ENCODE results near the gene TIPRL. TPM values are rescaled to one million over a fixed set of nuclear protein-coding genes. Genes with fewer than 3 reads are reported as not detected.

The TIPRL gene
- total and polyA plus RNA-seq, 2 of the 8 experiments (the other 6 are each of a cell fraction or from before 2014, with no cell fraction given), result 8.1 to 27.4 TPM

- TF ChIP-seq HDAC2 (IDR thresholded peaks at IDR 0.05; ENCODE audit: borderline replicate concordance in 1 of 2, low read depth in 2 of 2, low read length in 2 of 2), result no peak; a peak in 1 of 4 replicates
- peak; percentile 100 for TF ChIP-seq JUND (IDR thresholded peaks at IDR 0.05; ENCODE audit: low read length)
- TF ChIP-seq E2F6 (IDR thresholded peaks at IDR 0.05), result no peak
- TF ChIP-seq MAFK (IDR thresholded peaks at IDR 0.05; ENCODE audit: low read depth, low read length), result no peak
- TF ChIP-seq CREB1 (IDR thresholded peaks at IDR 0.05), result peak; percentile 96
- TF ChIP-seq BCL11A (IDR thresholded peaks at IDR 0.05; ENCODE audit: low read depth in 2 of 2, low read length in 2 of 2), result no peak
- TF ChIP-seq TAF1 (IDR thresholded peaks at IDR 0.05; ENCODE audit: low read depth, low read length), result peak; percentile 68; the same call in 1 of the 2 replicates
- 0 out of 2 replicates have a peak, but pooled peaks have one; percentile 1 for TF ChIP-seq TEAD4 (IDR thresholded peaks at IDR 0.05; ENCODE audit: low read depth, low read length)
- TF ChIP-seq HDAC6 (IDR thresholded peaks at IDR 0.05; ENCODE audit: low read depth, low read length), result no peak
- TF ChIP-seq EZH2 (IDR thresholded peaks at IDR 0.05; ENCODE audit: low read depth, low read length, severe bottlenecking), result no peak
- no peak; the same call in none of the 2 replicates for TF ChIP-seq CHD2 (IDR thresholded peaks at IDR 0.05; ENCODE audit: low read length)
- TF ChIP-seq SP1 (IDR thresholded peaks at IDR 0.05; ENCODE audit: low read depth, low read length), result 0 out of 2 replicates have a peak, but pooled peaks have one; percentile 36
- TF ChIP-seq ATF2 (IDR thresholded peaks at IDR 0.05; ENCODE audit: low read length), result peak; percentile 99
- TF ChIP-seq SIRT6 (IDR thresholded peaks at IDR 0.05; ENCODE audit: low read length), result no peak
- peak; percentile 47; the same call in 1 of the 2 replicates for TF ChIP-seq MAX (IDR thresholded peaks at IDR 0.05)
- no peak for TF ChIP-seq POU5F1 (IDR thresholded peaks at IDR 0.05; ENCODE audit: low read depth, low read length)
- no peak for TF ChIP-seq CHD1 (IDR thresholded peaks at IDR 0.05; ENCODE audit: low read depth, low read length)
- no peak for TF ChIP-seq SIX5 (IDR thresholded peaks at IDR 0.05; ENCODE audit: low read depth, low read length)
- TF ChIP-seq JUN (IDR thresholded peaks at IDR 0.05; ENCODE audit: low read depth, low read length), result peak; percentile 97
- no peak for TF ChIP-seq ATF3 (IDR thresholded peaks at IDR 0.05; ENCODE audit: insufficient read depth, low read depth, low read length)
- TF ChIP-seq KDM1A (IDR thresholded peaks at IDR 0.05; ENCODE audit: borderline replicate concordance, low read length), result no peak
- TF ChIP-seq ZNF274 (IDR thresholded peaks at IDR 0.05; ENCODE audit: borderline replicate concordance, extremely low read depth, low read length), result no peak
These were observed at the start of gene TIPRL (continued) for GRCh38 chr1:168178638-168179437.
